K562 (cell line): ENCODE data around the gene RFT1. TPM values are rescaled to one million over a fixed set of nuclear protein-coding genes. Genes with fewer than 3 reads are reported as not detected.

Experiments used
- ATAC-seq: fragments of 200-7000 bp; cut with Tn5 transposase; 3 replicates; pipeline ENCODE4 v1.9.1; 2020; ENCODE audit warnings: moderate library complexity
- BruUV-seq: library from RNA; stranded (reverse); fragments of 400-500 nt; replicated peaks from 2 replicates; lab custom pipeline; 2021; lab: Mats Ljungman, UMichigan
- CTCF ChIA-PET: fragments of 300-600 bp; formaldehyde crosslinking; extraction: SDS; loops from one replicate; lab custom pipeline; 2021; ENCODE audit warnings: low intra/inter-chr PET ratio; lab: Yijun Ruan, JAX
- POLR2A ChIA-PET: fragments of 300-600, 350-650 bp; sonication (Branson Sonifier 250); formaldehyde crosslinking; extraction: SDS; loops from one replicate; lab custom pipeline; 2021; ENCODE audit warnings: antibody characterized with exemption, inconsistent platforms; lab: Yijun Ruan, JAX
- DNase-seq, 4 experiments: peaks; one replicate each; pipeline versions ENCODE4 v3.0.0 to v3.0.0-alpha.2; 2011 to 2018; ENCODE audit warnings: low spot score in 3 of 4, mixed read lengths in 3 of 4; ENCODE audit errors: extremely low read depth in 1 of 4
- FAIRE-seq: peaks from 2 replicates; lab custom pipeline; 2011; peaks lifted over from hg19 to GRCh38; lab: Jason Lieb, UNC
- H2AFZ ChIP-seq: 2 replicates; pipeline ENCODE4 v1.6.0; 2011; ENCODE audit warnings: low read depth, low read length, control low read depth, inconsistent platforms
- H3K27ac ChIP-seq: fragments of 200-600 bp; 3 replicates; pipeline ENCODE4 v1.8.0; 2011; ENCODE audit warnings: low read depth, mild to moderate bottlenecking, control low read depth, inconsistent platforms, low read length, moderate library complexity, mixed read lengths; ENCODE audit errors: extremely low read depth
- H3K27me3 ChIP-seq, 2 experiments: fragments of 300-600 bp in 1 of 2; 2 replicates in 1 of 2; 3 replicates in 1 of 2; pipeline versions ENCODE4 v1.6.0 to v1.8.0; 2011; ENCODE audit warnings: inconsistent platforms in 2 of 2, low read length in 2 of 2, mild to moderate bottlenecking in 1 of 2, mixed read lengths in 1 of 2, moderate library complexity in 1 of 2; ENCODE audit not compliant: control insufficient read depth in 2 of 2, insufficient read depth in 2 of 2
- H3K36me3 ChIP-seq: fragments of 300-600 bp; 3 replicates; pipeline ENCODE4 v1.8.0; 2011; ENCODE audit warnings: mild to moderate bottlenecking, low read length, inconsistent platforms; ENCODE audit not compliant: control insufficient read depth, insufficient read depth
- H3K4me1 ChIP-seq, 2 experiments: fragments of 200-600 bp in 1 of 2; replicated peaks in 1 of 2; 2 replicates in 1 of 2; 3 replicates in 1 of 2; pipeline versions ENCODE4 v1.5.1 to v1.8.0; 2011; ENCODE audit warnings: inconsistent platforms in 2 of 2, low read length in 2 of 2, mild to moderate bottlenecking in 1 of 2, mixed read lengths in 1 of 2, moderate library complexity in 1 of 2; ENCODE audit not compliant: control insufficient read depth in 2 of 2, insufficient read depth in 2 of 2
- H3K4me2 ChIP-seq: 2 replicates; pipeline ENCODE4 v1.6.1; 2011; ENCODE audit warnings: low read length, control low read depth, inconsistent platforms, mixed read lengths; ENCODE audit not compliant: insufficient read depth
- H3K4me3 ChIP-seq: fragments of 200-600 bp; sonication (generic), shearing (Covaris generic); 2 replicates; pipeline ENCODE4 v1.5.1; 2016; ENCODE audit warnings: control low read depth, inconsistent platforms
- H3K79me2 ChIP-seq: fragments of 200-600 bp; 3 replicates; pipeline ENCODE4 v1.8.0; 2011; ENCODE audit warnings: low read length, inconsistent platforms; ENCODE audit not compliant: control insufficient read depth, insufficient read depth
- H3K9ac ChIP-seq, 2 experiments: 2 replicates each; pipeline versions ENCODE4 v1.6.0 to v1.6.1; 2011; ENCODE audit warnings: low read depth in 2 of 2, low read length in 2 of 2, control low read depth in 1 of 2, inconsistent platforms in 1 of 2, mild to moderate bottlenecking in 1 of 2, mixed read lengths in 1 of 2; ENCODE audit not compliant: insufficient read depth in 1 of 2
- H3K9me1 ChIP-seq: one replicate; pipeline ENCODE4 v1.6.0; 2011; ENCODE audit warnings: inconsistent platforms, mild to moderate bottlenecking, low read length, moderate library complexity; ENCODE audit not compliant: control insufficient read depth, insufficient read depth
- H3K9me3 ChIP-seq: replicated peaks from 2 replicates; pipeline ENCODE4 v1.5.1; 2011; ENCODE audit warnings: low read depth, low read length, inconsistent platforms; ENCODE audit not compliant: control insufficient read depth, insufficient read depth
- H4K20me1 ChIP-seq: replicated peaks from 2 replicates; pipeline ENCODE4 v1.6.1; 2011; ENCODE audit warnings: low read length, inconsistent platforms, mixed read lengths; ENCODE audit not compliant: control insufficient read depth, insufficient read depth
- CBX3 ChIP-seq, 2 experiments: IDR thresholded peaks; 1 replicate in 1 of 2; 2 replicates in 1 of 2; pipeline ENCODE4 v1.6.1; 2012; ENCODE audit warnings: inconsistent platforms in 2 of 2, low read length in 2 of 2, borderline replicate concordance in 1 of 2, control low read depth in 1 of 2
- EP400 ChIP-seq: fragments of 450-650 bp; IDR thresholded peaks from 2 replicates; pipeline ENCODE4 v1.6.1; 2017; ENCODE audit warnings: antibody characterized with exemption, mild to moderate bottlenecking, moderate library complexity
- KLF16 ChIP-seq: IDR thresholded peaks from 2 replicates; pipeline ENCODE4 v1.6.1; 2016; ENCODE audit warnings: antibody characterized with exemption
- MED1 ChIP-seq: sonication (generic); formaldehyde crosslinking; IDR thresholded peaks from 2 replicates; pipeline ENCODE4 v1.8.1; 2023; ENCODE audit warnings: missing genetic modification reagents, borderline replicate concordance
- NFIX ChIP-seq: fragments of 250-450 bp; sonication (Bioruptor Pico); IDR thresholded peaks from 2 replicates; pipeline ENCODE4 v1.4.0; 2020; ENCODE audit warnings: low read depth, mild to moderate bottlenecking, moderate library complexity
- NR1H2 ChIP-seq: sonication (generic); formaldehyde crosslinking; IDR thresholded peaks from 2 replicates; pipeline ENCODE4 v1.4.0; 2020; ENCODE audit warnings: mild to moderate bottlenecking, missing genetic modification reagents
- PRPF4 ChIP-seq: fragments of 200-400 bp; formaldehyde crosslinking; IDR thresholded peaks from one replicate; pipeline ENCODE4 v1.6.1; 2017; ENCODE audit warnings: low read length, low read depth, mild to moderate bottlenecking; ENCODE audit not compliant: insufficient read depth, poor library complexity, severe bottlenecking
- TGIF2 ChIP-seq: sonication (generic); formaldehyde crosslinking; IDR thresholded peaks from 2 replicates; pipeline ENCODE4 v1.8.1; 2022; ENCODE audit warnings: mild to moderate bottlenecking, missing genetic modification reagents, moderate library complexity
- ZBTB12 ChIP-seq: fragments of 250-450 bp; sonication (Bioruptor Pico); IDR thresholded peaks from 2 replicates; pipeline ENCODE4 v1.4.0; 2020
- ZNF197 ChIP-seq: fragments of 200-800 bp; sonication (Bioruptor generic); IDR thresholded peaks from 2 replicates; pipeline ENCODE4 v1.6.1; 2016; ENCODE audit warnings: low read depth, missing genetic modification characterization, missing compliant biosample characterization
- WGBS: fragments of 100-300 bp; shearing (Covaris generic); methylation state at CpG from one replicate; pipeline ENCODE4 v1.1.6; 2016; ENCODE audit warnings: low coverage, mixed read lengths; ENCODE audit not compliant: insufficient coverage; ENCODE audit errors: missing lambda C conversion rate; 5-methylcytosine and 5-hydroxymethylcytosine counted together
- in situ Hi-C: fragments of 300-500 bp; cut with MboI; formaldehyde crosslinking; loops from 4 replicates; pipeline ENCODE4 v1.15.0; 2018; ENCODE audit warnings: inconsistent platforms, mixed read lengths
- intact Hi-C: fragments of 100-400 bp; cut with micrococcal nuclease; formaldehyde crosslinking; loops from 2 replicates; pipeline ENCODE4 v1.14.2; 2022
- polyA plus RNA-seq, 8 experiments: library from polyadenylated mRNA; depleted of rRNA in 4 of 8; stranded (reverse) in 5 of 8; unstranded in 3 of 8; fragments of >200 nt; fragmentation: Nextera tagmentation in 2 of 8; fragmentation: Illumina TruSeq in 1 of 8; extraction: Ambion mirVana in 2 of 8; extraction: Trizol in 1 of 8; gene quantifications; 2 replicates each; pipeline versions ENCODE4 v1.2.1 to v1.2.3, GENCODE V29; 2011 to 2014; ENCODE audit warnings: inconsistent platforms in 1 of 8, missing spikeins in 1 of 8
- total RNA-seq, 7 experiments: library from RNA; depleted of rRNA in 6 of 7; stranded (reverse); fragments of >200 nt in 6 of 7; fragmentation: Illumina TruSeq in 2 of 7; extraction: Trizol in 2 of 7; gene quantifications; 2 replicates each; pipeline versions ENCODE4 v1.2.1 to v1.2.3, GENCODE V29; 2011 to 2021; ENCODE audit warnings: low replicate concordance in 1 of 7
- TF ChIP-seq, protein P1 (sequence below), 2 experiments: fragments of 200-800 bp in 1 of 2; sonication (Bioruptor generic) in 1 of 2; sonication (generic) in 1 of 2; formaldehyde crosslinking in 1 of 2; IDR thresholded peaks in 1 of 2; conservative IDR thresholded peaks in 1 of 2; 2 replicates each; pipeline versions ENCODE4 v1.5.0 to v1.6.1; 2016 to 2020; ENCODE audit warnings: missing compliant biosample characterization in 1 of 2, missing genetic modification characterization in 1 of 2, missing genetic modification reagents in 1 of 2

Gene RFT1
- total and polyA plus RNA-seq, 9 of the 15 experiments (the other 6 are each of a cell fraction or from before 2014, with no cell fraction given) = 4.4 to 23.8 (median 8.9) TPM

GRCh38 chr3:53049987-53050386 is 80.2 kb downstream of the RFT1 start:
- H3K27me3 ChIP-seq = no peaks in the 10 kb centered on the region
- H3K4me1 ChIP-seq = peaks cover 3 to 12% of the 10 kb centered on the region in 2 experiments; a peak in 4 of 5 replicates
- no peaks in the 10 kb centered on the region for H3K9me3 ChIP-seq
- H3K79me2 ChIP-seq = no peaks in the 10 kb centered on the region
- no peaks in the 10 kb centered on the region for H4K20me1 ChIP-seq
- no peak for ATAC-seq
- H3K36me3 ChIP-seq = no peaks in the 10 kb centered on the region
- FAIRE-seq = no peak
- H3K4me3 ChIP-seq = no peak overlapping the region
- H3K27ac ChIP-seq = no peak overlapping the region
- DNase-seq = no peak
- H3K9ac ChIP-seq = no peak overlapping the region
- no peak for TF ChIP-seq CBX3 (IDR thresholded peaks at IDR 0.05; ENCODE audit: borderline replicate concordance in 1 of 2, low read length in 2 of 2)
- no peak for TF ChIP-seq PRPF4
- no peak for TF ChIP-seq NR1H2 (CRISPR knock-in tag)
- TF ChIP-seq ZNF197 (CRISPR knock-in tag) = no peak
- TF ChIP-seq KLF16 = no peak
- no peak for TF ChIP-seq EP400
- no peak for TF ChIP-seq MED1 (CRISPR knock-in tag)
- no peak for TF ChIP-seq TGIF2
- no peak for TF ChIP-seq ZBTB12
- TF ChIP-seq, protein P1, sequence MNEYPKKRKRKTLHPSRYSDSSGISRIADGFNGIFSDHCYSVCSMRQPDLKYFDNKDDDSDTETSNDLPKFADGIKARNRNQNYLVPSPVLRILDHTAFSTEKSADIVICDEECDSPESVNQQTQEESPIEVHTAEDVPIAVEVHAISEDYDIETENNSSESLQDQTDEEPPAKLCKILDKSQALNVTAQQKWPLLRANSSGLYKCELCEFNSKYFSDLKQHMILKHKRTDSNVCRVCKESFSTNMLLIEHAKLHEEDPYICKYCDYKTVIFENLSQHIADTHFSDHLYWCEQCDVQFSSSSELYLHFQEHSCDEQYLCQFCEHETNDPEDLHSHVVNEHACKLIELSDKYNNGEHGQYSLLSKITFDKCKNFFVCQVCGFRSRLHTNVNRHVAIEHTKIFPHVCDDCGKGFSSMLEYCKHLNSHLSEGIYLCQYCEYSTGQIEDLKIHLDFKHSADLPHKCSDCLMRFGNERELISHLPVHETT (CRISPR knock-in tag; conservative IDR thresholded peaks at IDR 0.05 in 1 of 2, IDR thresholded peaks at IDR 0.05 in 1 of 2) = no peak
- no peak for TF ChIP-seq NFIX (CRISPR knock-in tag)
- ChIA-PET CTCF (no interaction called here), POLR2A (no interaction called here)
- no peak overlapping the region for H3K4me2 ChIP-seq
- no peak overlapping the region for H2AFZ ChIP-seq
- intact Hi-C loops = no loop called here
- H3K9me1 ChIP-seq = no peaks in the 10 kb centered on the region
- 59% methylated on average over 8 of the region's 8 CpGs for WGBS
- BruUV-seq = no TSS peak
- in situ Hi-C loops = no loop called here
